Left ventricle myocardium superior (tissue), 1 donor: ENCODE measurements around the gene ABI1. TPM values are rescaled to one million over a fixed set of nuclear protein-coding genes. Genes with fewer than 3 reads are reported as not detected.
"Not testable (repeated sequence)": the region's sequence is repeated elsewhere in the genome, so short reads cannot be mapped to it uniquely, and the experiment has no call there.

Experiments
- ATAC-seq: fragments of 200-7000 bp; cut with Tn5 transposase; one replicate; pipeline ENCODE4 v1.9.1; 2020; ENCODE audit warnings: mild to moderate bottlenecking, moderate library complexity
- DNase-seq: peaks from one replicate; pipeline ENCODE4 v3.0.0-alpha.2; 2020
- intact Hi-C: fragments of 100-400 bp; cut with micrococcal nuclease; formaldehyde crosslinking; loops from one replicate; pipeline ENCODE4 v1.11.0; 2022
- long read RNA-seq: library from polyadenylated mRNA; unstranded; transcript quantifications from one replicate; pipeline ENCODE4 v2.0.0, GENCODE V29; 2021
- total RNA-seq: library from RNA; stranded (reverse); fragmentation: NEBNext Ultra II Directional; extraction: Animal tissue kit (Norgen Biotek cat#: 25700); gene quantifications from one replicate; pipeline ENCODE4 v1.2.1, GENCODE V29; 2021
- donor health status: DM: no; HTN: yes; CAD: no; lungs with severe emphysema.

ABI1 gene
- total RNA-seq, result 27.2 TPM
- long read RNA-seq, partial matches to known transcripts, result 4 of 17 reads
- long read RNA-seq, other reads (novel, unspliced or antisense), result 5 of 17 reads

- intact Hi-C loops, result no loop called here
- peak; percentile 98 for ATAC-seq
- DNase-seq, result peak; percentile 98
These were observed at the start of gene ABI1 for GRCh38 chr10:26860443-26861204. TSS of gene ABI1 (minus strand) at chr10:26860958. CDS start at chr10:26860863, 95 bp downstream.

GRCh38 chr10:26909753-26910152 lies 49.0 kb upstream of the ABI1 start:
- intact Hi-C loops, result no loop called here
- ATAC-seq (no peak), DNase-seq (no peak)

DNA sequence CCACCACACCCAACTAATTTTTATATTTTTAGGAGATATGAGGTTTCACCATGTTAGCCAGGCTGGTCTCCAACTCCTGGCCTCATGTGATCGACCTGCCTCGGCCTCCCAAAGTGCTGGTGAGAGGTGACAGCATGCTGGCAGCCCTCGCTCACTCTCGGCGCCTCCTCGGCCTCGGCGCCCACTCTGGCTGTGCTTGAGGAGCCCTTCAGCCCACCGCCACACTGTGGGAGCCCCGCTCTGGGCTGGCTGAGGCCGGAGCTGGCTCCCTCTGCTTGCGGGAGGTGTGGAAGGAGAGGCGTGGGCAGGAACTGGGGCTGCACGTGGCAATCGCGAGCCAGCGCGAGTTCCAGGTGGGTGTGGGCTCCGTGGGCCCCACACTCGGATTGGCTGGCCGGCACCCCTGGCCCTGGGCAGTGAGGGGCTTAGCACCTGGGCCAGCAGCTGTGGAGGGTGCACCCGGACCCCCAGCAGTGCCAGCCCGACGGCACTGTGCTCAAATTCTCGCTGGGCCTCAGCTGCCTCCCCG lies 44.6 kb upstream of the ABI1 start:
- DNase-seq, ATAC-seq, intact Hi-C loops: not testable (repeated sequence)

- intact Hi-C loops, result no loop called here
- DNase-seq (no peak), ATAC-seq (no peak)
These were observed 42.9 kb upstream of the ABI1 start for GRCh38 chr10:26903431-26904217.

GRCh38 chr10:26892306-26892923 lies 31.7 kb upstream of the ABI1 start:
- DNase-seq, ATAC-seq, intact Hi-C loops: not testable (repeated sequence)

DNA sequence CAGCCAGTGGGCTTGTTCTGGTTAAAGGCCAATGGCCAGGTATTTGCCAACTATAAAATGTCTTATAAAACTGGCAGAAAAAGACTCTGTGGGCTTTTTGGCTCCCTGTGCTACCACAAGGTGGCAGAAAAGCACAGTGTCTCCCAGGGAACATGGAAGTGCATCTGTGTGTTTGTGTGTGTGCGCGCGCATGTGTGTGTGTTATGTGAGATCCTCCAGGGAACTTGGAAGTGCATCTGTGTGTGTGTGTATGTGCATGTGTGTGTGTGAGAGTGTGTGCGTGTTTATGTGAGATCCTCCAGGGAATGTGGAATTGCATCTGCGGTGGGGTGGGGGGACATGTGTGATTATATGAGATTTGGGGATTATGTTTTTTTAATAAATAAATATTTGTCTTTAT lies 30.2 kb upstream of the ABI1 start:
- DNase-seq, result peak; percentile 41
- intact Hi-C loops, result no loop called here
- no peak for ATAC-seq

- DNase-seq (no peak), ATAC-seq (no peak)
- intact Hi-C loops, result no loop called here
These were observed 27.0 kb upstream of the ABI1 start for GRCh38 chr10:26887611-26888215.

DNA sequence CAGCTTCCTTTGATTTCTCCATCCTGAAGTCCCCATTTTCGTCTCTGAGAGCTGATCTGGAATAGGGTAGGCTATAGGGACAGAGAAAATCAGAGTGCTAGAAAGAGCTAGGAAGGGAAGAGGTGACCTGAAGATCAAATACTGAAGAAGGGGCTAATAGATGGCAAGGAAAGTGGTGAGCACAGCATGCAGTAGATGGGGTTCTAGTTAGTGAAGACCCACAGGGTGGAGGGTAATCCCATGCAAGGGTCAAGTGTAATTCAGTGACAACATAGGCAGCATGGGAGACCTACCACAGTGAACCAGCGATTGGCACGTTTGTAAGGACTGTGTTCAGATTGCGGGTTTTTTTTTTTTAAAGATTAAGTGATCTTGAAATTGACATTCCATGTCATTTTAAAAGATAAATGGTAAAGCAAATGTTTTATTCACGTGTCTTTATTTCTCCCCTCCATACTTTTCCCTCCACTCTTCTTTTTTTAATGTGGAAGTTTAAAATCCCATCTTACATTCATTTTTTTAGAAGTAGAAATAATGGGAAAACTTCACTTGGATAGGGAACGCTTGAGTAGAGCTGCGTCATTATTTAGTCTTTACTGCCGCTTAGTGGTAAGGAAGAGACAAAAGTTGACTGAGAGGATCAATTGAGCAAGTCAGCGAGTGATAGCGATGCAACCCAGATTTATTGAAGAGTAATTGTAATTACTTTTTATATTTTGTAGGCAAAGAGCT lies 21.0 kb upstream of the ABI1 start:
- intact Hi-C loops, result loop anchor here (1.0 kb wide), 1 partner anchor 155 kb away; no protein-coding TSS in a partner anchor
- ATAC-seq (peak; percentile 78), DNase-seq (no peak)

DNA sequence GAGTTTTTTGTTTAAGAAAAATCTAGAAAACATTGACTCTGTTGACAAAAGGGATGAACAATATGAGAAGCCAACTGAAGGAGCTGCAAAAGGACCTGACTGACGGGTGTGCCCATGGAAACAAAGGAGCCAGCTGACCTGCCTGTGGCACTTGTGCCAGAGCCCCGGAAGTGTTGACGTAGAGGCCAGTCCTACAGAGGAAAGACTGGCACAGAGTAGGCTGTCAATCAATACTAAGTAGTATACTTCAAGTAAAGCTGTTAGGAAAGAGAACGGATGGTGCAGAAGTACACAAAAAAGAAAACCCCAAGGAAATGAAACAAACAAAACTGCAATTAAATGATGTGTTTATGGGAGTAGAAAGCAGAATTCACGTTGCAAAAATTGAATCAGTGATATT lies 19.0 kb upstream of the ABI1 start:
- ATAC-seq (peak; percentile 36), DNase-seq (no peak)
- intact Hi-C loops, result no loop called here

DNA sequence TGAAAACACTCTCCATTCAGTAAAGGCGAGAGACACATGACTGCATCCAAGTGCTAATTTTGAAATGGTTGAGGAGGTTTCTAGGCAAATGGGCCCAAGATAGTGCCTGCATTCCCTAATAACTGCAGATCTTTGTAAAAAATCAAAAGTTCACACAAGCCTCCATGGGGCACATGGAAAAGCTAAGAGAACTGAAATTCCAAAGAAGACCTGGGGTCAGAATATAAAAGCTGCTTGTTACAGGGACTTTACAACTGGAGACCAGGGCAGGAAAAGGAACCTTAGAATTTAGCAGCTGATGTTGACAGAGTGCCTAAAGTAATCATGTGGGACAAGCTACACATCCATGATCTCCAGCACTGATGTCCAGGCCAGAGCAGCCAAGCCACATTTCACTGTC lies 10.0 kb upstream of the ABI1 start:
- ATAC-seq (no peak), DNase-seq (no peak)
- intact Hi-C loops, result no loop called here

DNA sequence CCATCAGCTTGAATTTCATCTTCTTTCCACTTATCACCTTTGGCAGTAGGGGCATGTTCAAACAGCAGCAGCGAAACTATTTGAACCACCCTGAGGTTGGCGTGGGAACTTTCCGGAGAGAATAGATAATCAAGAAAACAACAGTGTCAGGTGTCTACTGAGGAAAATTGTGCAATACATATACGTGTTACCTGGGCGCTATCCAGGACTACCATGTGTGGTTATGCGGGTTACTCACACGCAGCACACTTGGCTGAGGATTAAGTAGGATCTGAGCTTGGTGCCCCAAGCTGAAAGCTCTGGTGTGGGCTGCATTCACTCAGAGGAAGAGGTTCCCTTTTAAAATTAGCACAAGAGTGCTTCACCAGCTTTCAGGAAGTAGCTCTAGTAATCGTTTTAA lies 8.8 kb upstream of the ABI1 start:
- intact Hi-C loops, result no loop called here
- ATAC-seq, result no peak

DNA sequence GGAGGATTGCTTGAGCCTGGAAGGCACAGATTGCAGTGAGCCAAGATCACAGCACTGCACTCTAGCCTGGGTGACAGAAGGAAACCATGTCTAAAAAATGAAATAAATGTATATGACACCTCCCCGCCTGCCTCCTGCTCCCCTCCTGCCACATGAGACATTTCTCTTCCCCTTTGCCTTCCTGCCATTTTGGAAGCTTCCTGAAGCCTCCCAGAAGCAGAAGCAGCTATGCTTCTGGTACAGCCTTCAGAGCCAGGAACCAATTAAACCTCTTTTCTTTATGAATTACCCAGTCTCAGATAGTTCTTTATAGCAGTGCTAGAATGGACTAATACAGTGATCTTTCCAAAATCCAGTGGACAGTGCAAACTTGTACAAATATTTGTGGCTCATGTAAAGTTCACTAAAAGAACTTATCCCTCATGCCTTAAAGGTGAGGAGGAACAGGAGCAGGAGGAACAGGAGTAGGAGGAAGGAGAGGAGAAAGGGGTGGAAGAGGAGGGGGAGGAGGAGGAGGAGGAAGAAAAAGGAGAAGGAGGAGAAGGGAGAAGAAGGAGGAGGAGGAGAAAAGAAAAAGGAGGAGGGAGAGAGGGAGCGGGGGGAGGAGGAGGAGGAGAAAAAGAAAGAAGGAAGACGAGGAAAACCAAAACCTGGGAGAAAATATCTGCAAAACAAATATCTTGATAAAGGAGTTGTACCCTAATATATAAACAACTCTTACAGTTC lies 2.8 kb upstream of the ABI1 start:
- ATAC-seq (no peak), DNase-seq (no peak)
- intact Hi-C loops, result no loop called here

More for the DNA sequence above, 8.8 kb upstream of the ABI1 start:
- no peak for DNase-seq

DNA sequence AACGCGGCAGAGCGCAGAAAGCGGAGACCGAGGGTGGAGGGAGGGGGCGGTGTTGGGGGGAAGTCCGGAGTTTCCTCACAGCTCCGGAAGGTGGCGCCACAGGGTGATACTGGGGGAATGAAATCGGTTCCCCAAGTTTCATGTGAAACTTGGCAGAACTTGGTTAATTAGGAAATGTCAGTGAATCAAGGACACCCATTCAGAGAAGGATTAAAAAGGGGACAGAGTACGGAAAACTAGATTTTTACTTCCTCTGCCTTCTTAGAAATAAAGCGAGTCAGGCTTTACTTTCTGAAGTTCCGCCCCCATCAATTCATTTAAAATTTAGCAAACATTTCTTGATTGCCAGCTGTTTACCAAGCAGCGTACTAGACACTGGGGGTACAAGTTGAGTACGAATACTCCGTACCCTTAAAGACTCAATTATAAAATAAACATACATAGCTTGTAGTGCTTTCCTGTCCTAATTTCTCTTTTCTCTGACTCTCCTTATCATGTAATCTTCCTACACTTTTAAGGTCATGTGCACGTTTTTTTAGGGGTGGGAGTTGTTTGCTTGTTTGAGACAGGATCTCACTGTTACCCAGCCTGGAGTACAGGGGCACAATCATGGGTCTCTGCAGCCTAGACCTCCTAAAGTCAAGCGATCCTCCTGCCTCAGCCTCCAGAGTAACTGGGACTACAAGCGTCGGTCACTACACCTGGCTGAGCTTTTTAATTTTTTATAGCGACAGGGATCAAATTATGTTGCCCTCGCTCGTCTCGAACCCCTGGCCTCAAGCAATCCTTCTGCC lies 644 bp upstream of the ABI1 start:
- intact Hi-C loops, result no loop called here
- ATAC-seq (no peak), DNase-seq (no peak)

DNA sequence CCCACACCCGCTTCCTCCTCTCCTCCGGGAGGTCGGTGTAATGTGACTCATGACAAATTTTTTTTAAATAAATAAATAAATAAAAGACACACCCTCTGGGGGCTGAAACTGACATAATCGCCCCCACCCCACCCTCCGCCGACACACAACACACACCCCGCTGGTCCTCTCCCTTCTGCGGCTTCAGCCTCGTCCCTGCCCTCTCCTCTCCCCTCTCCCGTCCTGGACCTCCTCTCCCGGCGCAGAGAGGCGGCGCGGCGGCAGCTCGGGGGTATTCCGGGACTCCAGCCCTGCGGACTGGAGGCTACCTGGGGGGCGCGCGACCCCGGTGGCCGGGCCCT lies 686 bp downstream of the ABI1 start:
- ATAC-seq (peak; percentile 60), DNase-seq (peak; percentile 68)
- intact Hi-C loops, result no loop called here

DNA sequence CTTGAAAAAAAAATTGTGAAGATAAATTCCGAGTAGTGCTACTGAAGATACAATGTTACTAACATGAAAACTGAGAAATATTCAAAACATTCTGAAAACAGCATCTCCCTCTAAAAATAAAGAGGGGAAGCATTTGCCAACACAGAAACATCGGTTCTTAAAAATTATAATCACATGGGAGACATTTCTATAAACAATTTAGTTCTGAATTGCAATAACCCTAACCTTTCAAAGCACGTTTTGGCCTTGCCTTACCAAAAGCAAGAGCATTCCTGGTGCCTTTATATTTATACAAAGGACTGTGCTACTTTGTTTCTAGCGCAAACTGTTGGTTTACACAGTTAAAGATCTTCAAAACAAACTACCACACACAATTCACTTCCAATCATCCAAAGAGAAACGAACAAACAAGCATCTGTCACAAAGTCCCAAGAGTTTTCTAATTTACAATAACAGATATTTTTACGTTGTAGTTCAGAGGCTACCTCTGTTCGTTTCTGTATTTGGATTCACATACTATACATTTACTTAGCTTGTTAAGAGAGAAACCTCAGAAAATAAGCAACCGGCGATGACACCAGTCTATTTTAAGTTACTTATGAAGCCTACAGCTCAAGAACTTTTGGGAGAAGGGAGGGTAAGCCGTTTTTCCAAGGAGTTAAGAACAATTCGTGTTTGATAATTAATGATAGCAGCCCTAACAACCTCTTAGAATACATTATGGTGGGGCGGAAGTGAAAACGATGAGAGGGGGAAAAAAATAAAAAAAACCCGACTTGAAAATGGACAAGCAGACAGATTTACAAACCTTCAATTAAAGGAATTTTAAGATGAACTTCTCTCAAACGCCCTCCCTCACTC lies 1.3 kb downstream of the ABI1 start:
- intact Hi-C loops, result no loop called here
- ATAC-seq (no peak), DNase-seq (no peak)

DNA sequence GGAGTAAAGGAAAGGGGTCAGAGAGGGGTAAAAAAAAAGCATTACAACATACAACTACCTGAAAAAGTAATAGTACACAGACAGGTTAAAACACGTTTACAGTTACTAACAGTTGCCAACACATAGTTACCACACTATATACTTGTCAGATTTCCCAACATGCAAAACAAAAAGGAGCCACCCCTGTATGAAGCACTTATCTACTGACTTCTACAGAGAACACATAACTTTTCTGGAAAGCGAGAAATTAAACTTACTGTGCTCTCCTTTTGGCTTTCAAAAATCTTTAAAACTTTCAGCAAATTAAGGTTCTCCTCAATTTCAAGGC lies 2.1 kb downstream of the ABI1 start:
- intact Hi-C loops, result no loop called here
- DNase-seq, result no peak

More for the DNA sequence above, 2.1 kb downstream of the ABI1 start:
- ATAC-seq, result no peak
